H1 (cell line): ENCODE data around the gene CDKN2B-AS1. TPM values are rescaled to one million over a fixed set of nuclear protein-coding genes. Genes with fewer than 3 reads are reported as not detected.

Experiments
- CTCF ChIA-PET: fragments of 300-600 bp; sonication (Branson Sonifier 250); formaldehyde crosslinking; loops from one replicate; lab custom pipeline; 2021; ENCODE audit not compliant: partially characterized antibody; lab: Charles Lee
- POLR2A ChIA-PET: fragments of 300-600 bp; sonication (Branson Sonifier 250); formaldehyde crosslinking; loops from one replicate; lab custom pipeline; 2021; ENCODE audit warnings: inconsistent platforms; ENCODE audit not compliant: partially characterized antibody; lab: Charles Lee
- DNase-seq, 2 experiments: peaks; one replicate each; pipeline versions ENCODE4 v3.0.0 to v3.0.0-alpha.2; 2010 to 2022; ENCODE audit warnings: low spot score in 2 of 2, low read depth in 1 of 2, mixed read lengths in 1 of 2
- FAIRE-seq: peaks from 2 replicates; lab custom pipeline; 2011; peaks lifted over from hg19 to GRCh38; lab: Jason Lieb, UNC
- H2AFZ ChIP-seq: 2 replicates; pipeline ENCODE4 v1.8.1; 2012; ENCODE audit warnings: low read length, inconsistent platforms
- H2AK5ac ChIP-seq: 2 replicates; pipeline ENCODE4 v1.6.1; 2013; ENCODE audit warnings: low read depth, low read length
- H2BK120ac ChIP-seq: replicated peaks from 2 replicates; pipeline ENCODE3; 2013; ENCODE audit warnings: low read depth, low read length, inconsistent platforms
- H2BK12ac ChIP-seq: 2 replicates; pipeline ENCODE4 v1.6.1; 2013; ENCODE audit warnings: low read depth, low read length
- H2BK15ac ChIP-seq: 2 replicates; pipeline ENCODE4 v1.6.1; 2013; ENCODE audit warnings: low read length
- H2BK20ac ChIP-seq: 2 replicates; pipeline ENCODE4 v1.6.1; 2013; ENCODE audit warnings: low read length
- H2BK5ac ChIP-seq: 2 replicates; pipeline ENCODE4 v1.6.1; 2013; ENCODE audit warnings: low read depth, low read length
- H3K14ac ChIP-seq: 2 replicates; pipeline ENCODE4 v1.6.1; 2013; ENCODE audit warnings: inconsistent platforms; ENCODE audit not compliant: insufficient read length
- H3K18ac ChIP-seq: 2 replicates; pipeline ENCODE4 v1.6.1; 2013; ENCODE audit warnings: low read length; ENCODE audit errors: extremely low read depth
- H3K23ac ChIP-seq: 2 replicates; pipeline ENCODE4 v1.6.1; 2013; ENCODE audit warnings: inconsistent platforms; ENCODE audit not compliant: insufficient read length
- H3K23me2 ChIP-seq: 2 replicates; pipeline ENCODE4 v1.6.1; 2013; ENCODE audit warnings: low read depth, low read length
- H3K27ac ChIP-seq: 2 replicates; pipeline ENCODE4 v1.6.1; 2011; ENCODE audit warnings: low read depth, low read length, inconsistent platforms
- H3K27me3 ChIP-seq, 4 experiments: replicated peaks in 1 of 4; 1 replicate in 1 of 4; 2 replicates in 3 of 4; pipeline versions ENCODE4 v1.6.1 to v1.8.1; 2011 to 2013; ENCODE audit warnings: low read length in 3 of 4, mild to moderate bottlenecking in 3 of 4, inconsistent platforms in 2 of 4, mixed read lengths in 2 of 4, moderate library complexity in 1 of 4; ENCODE audit not compliant: control insufficient read depth in 3 of 4, insufficient read depth in 3 of 4; ENCODE audit errors: extremely low read depth in 1 of 4
- H3K36me3 ChIP-seq, 4 experiments: 2 replicates each; pipeline versions ENCODE4 v1.6.1 to v1.8.1; 2011 to 2013; ENCODE audit warnings: mild to moderate bottlenecking in 4 of 4, low read length in 3 of 4, moderate library complexity in 2 of 4, control low read depth in 1 of 4, inconsistent platforms in 1 of 4; ENCODE audit not compliant: insufficient read depth in 4 of 4, control insufficient read depth in 2 of 4
- H3K4ac ChIP-seq: replicated peaks from 2 replicates; pipeline ENCODE3; 2013; ENCODE audit warnings: low read length, low read depth, mixed read lengths, inconsistent platforms; ENCODE audit not compliant: insufficient read length
- H3K4me1 ChIP-seq, 4 experiments: replicated peaks in 1 of 4; 1 replicate in 1 of 4; 2 replicates in 3 of 4; pipeline versions ENCODE4 v1.6.1 to v1.8.1; 2011 to 2013; ENCODE audit warnings: low read length in 3 of 4, inconsistent platforms in 2 of 4, mixed read lengths in 1 of 4; ENCODE audit not compliant: insufficient read depth in 4 of 4, control insufficient read depth in 3 of 4
- H3K4me2 ChIP-seq, 2 experiments: 2 replicates each; pipeline versions ENCODE4 v1.6.1 to v1.8.1; 2011 to 2013; ENCODE audit warnings: low read depth in 2 of 2, low read length in 2 of 2, control low read depth in 1 of 2, inconsistent platforms in 1 of 2, mild to moderate bottlenecking in 1 of 2; ENCODE audit not compliant: insufficient read depth in 1 of 2
- H3K4me3 ChIP-seq, 4 experiments: fragments of 200-600, 300-600 bp in 1 of 4; sonication (generic), shearing (Covaris generic), sonication (Bioruptor Twin) in 1 of 4; 2 replicates each; pipeline versions ENCODE4 v1.5.1 to v1.8.1; 2011 to 2016; ENCODE audit warnings: low read length in 4 of 4, low read depth in 3 of 4, control low read depth in 2 of 4, inconsistent platforms in 2 of 4, mild to moderate bottlenecking in 2 of 4, mixed read lengths in 1 of 4, moderate library complexity in 1 of 4; ENCODE audit not compliant: insufficient read depth in 2 of 4; ENCODE audit errors: extremely low read depth in 1 of 4
- H3K56ac ChIP-seq: replicated peaks from 2 replicates; pipeline ENCODE3; 2013; ENCODE audit warnings: low read depth, mild to moderate bottlenecking, mixed read lengths, low read length, inconsistent platforms; ENCODE audit not compliant: insufficient read length
- H3K79me1 ChIP-seq: 2 replicates; pipeline ENCODE4 v1.6.1; 2013; ENCODE audit warnings: low read depth, low read length, control low read depth
- H3K79me2 ChIP-seq, 2 experiments: 2 replicates each; pipeline versions ENCODE4 v1.6.1 to v1.8.1; 2012 to 2013; ENCODE audit warnings: low read length in 2 of 2, mild to moderate bottlenecking in 2 of 2, inconsistent platforms in 1 of 2; ENCODE audit not compliant: insufficient read depth in 2 of 2, control insufficient read depth in 1 of 2
- H3K9ac ChIP-seq, 4 experiments: replicated peaks in 1 of 4; 1 replicate in 1 of 4; 2 replicates in 3 of 4; pipeline versions ENCODE4 v1.6.1 to v1.8.1; 2011 to 2013; ENCODE audit warnings: low read depth in 3 of 4, low read length in 3 of 4, control low read depth in 2 of 4, mild to moderate bottlenecking in 2 of 4, moderate library complexity in 2 of 4, inconsistent platforms in 1 of 4; ENCODE audit errors: extremely low read depth in 1 of 4
- H3K9me3 ChIP-seq, 2 experiments: 2 replicates each; pipeline versions ENCODE4 v1.6.1 to v1.8.1; 2012 to 2013; ENCODE audit warnings: mild to moderate bottlenecking in 2 of 2, moderate library complexity in 2 of 2, control low read depth in 1 of 2, inconsistent platforms in 1 of 2, low read depth in 1 of 2, low read length in 1 of 2, mixed read lengths in 1 of 2; ENCODE audit not compliant: insufficient read depth in 2 of 2
- H4K20me1 ChIP-seq, 2 experiments: replicated peaks in 1 of 2; 2 replicates each; pipeline versions ENCODE3 to v1.8.1; 2011 to 2013; ENCODE audit warnings: inconsistent platforms in 2 of 2, low read length in 2 of 2, mild to moderate bottlenecking in 1 of 2; ENCODE audit not compliant: insufficient read depth in 2 of 2, control insufficient read depth in 1 of 2
- H4K5ac ChIP-seq: 2 replicates; pipeline ENCODE4 v1.6.1; 2013; ENCODE audit warnings: low read length, low read depth, mixed read lengths, inconsistent platforms; ENCODE audit not compliant: insufficient read length
- H4K8ac ChIP-seq: 2 replicates; pipeline ENCODE4 v1.8.0; 2013; ENCODE audit warnings: mild to moderate bottlenecking, moderate library complexity, low read length, inconsistent platforms; ENCODE audit not compliant: insufficient read depth; ENCODE audit errors: extremely low read depth
- H4K91ac ChIP-seq: replicated peaks from 2 replicates; pipeline ENCODE3; 2013; ENCODE audit warnings: low read length, mixed read lengths, inconsistent platforms; ENCODE audit not compliant: insufficient read length
- BACH1 ChIP-seq: IDR thresholded peaks from 2 replicates; pipeline ENCODE4 v1.6.1; 2012; ENCODE audit warnings: low read length, improper control_type of control experiment
- CBX8 ChIP-seq: fragments of 300-800, 300-1000 bp; sonication (generic); IDR thresholded peaks from 2 replicates; pipeline ENCODE4 v1.7.1; 2016; ENCODE audit warnings: low read depth, low read length, borderline replicate concordance
- CEBPB ChIP-seq: IDR thresholded peaks from 2 replicates; pipeline ENCODE4 v1.6.1; 2012; ENCODE audit warnings: low read depth, low read length
- CHD1 ChIP-seq: IDR thresholded peaks from 2 replicates; pipeline ENCODE4 v1.6.1; 2012; ENCODE audit warnings: low read depth, low read length, improper control_type of control experiment
- GABPA ChIP-seq: IDR thresholded peaks from 2 replicates; pipeline ENCODE4 v1.6.1; 2011; ENCODE audit warnings: mild to moderate bottlenecking, low read length, moderate library complexity, borderline replicate concordance; ENCODE audit not compliant: insufficient read depth
- GTF2F1 ChIP-seq: IDR thresholded peaks from 2 replicates; pipeline ENCODE4 v1.6.1; 2012; ENCODE audit warnings: low read depth, low read length, improper control_type of control experiment, borderline replicate concordance
- MAFK ChIP-seq: IDR thresholded peaks from 2 replicates; pipeline ENCODE4 v1.6.1; 2012; ENCODE audit warnings: low read depth, mild to moderate bottlenecking, improper control_type of control experiment, low read length
- NANOG ChIP-seq: IDR thresholded peaks from 2 replicates; pipeline ENCODE4 v1.6.1; 2011; ENCODE audit warnings: low read length, low read depth, mild to moderate bottlenecking, inconsistent platforms; ENCODE audit not compliant: insufficient read depth, poor library complexity, severe bottlenecking
- NRF1 ChIP-seq: IDR thresholded peaks from 2 replicates; pipeline ENCODE4 v1.6.1; 2011; ENCODE audit warnings: mild to moderate bottlenecking, low read depth, low read length, improper control_type of control experiment
- POU5F1 ChIP-seq: IDR thresholded peaks from 2 replicates; pipeline ENCODE4 v1.6.1; 2011; ENCODE audit warnings: low read depth, mild to moderate bottlenecking, low read length, moderate library complexity
- SAP30 ChIP-seq: fragments of 300-600 bp; sonication (generic); IDR thresholded peaks from 2 replicates; pipeline ENCODE4 v1.7.1; 2012; ENCODE audit warnings: low read length, moderate library complexity, mild to moderate bottlenecking, inconsistent platforms; ENCODE audit not compliant: insufficient read depth, insufficient replicate concordance
- SP1 ChIP-seq: IDR thresholded peaks from 2 replicates; pipeline ENCODE4 v1.6.1; 2011; ENCODE audit warnings: low read depth, low read length
- SP4 ChIP-seq: IDR thresholded peaks from 2 replicates; pipeline ENCODE4 v1.6.1; 2012; ENCODE audit warnings: low read length, inconsistent platforms
- TEAD4 ChIP-seq: IDR thresholded peaks from 2 replicates; pipeline ENCODE4 v1.6.1; 2012; ENCODE audit warnings: low read depth, low read length, inconsistent platforms, mixed read lengths
- polyA plus RNA-seq, 7 experiments: library from polyadenylated mRNA; depleted of rRNA in 3 of 7; stranded (reverse) in 5 of 7; unstranded in 2 of 7; fragments of >200 nt in 5 of 7; fragments of 200-250 nt in 2 of 7; gene quantifications; 1 replicate in 5 of 7; 2 replicates in 1 of 7; 4 replicates in 1 of 7; pipeline versions ENCODE4 v1.2.1 to v1.2.3, GENCODE V29; 2011 to 2013; ENCODE audit warnings: missing spikeins in 2 of 7, mixed read lengths in 2 of 7
- total RNA-seq: library from RNA; stranded (reverse); fragmentation: NEBNext Ultra II Directional; extraction: Animal tissue kit (Norgen Biotek cat#: 25700); gene quantifications from 2 replicates; pipeline ENCODE4 v1.2.1, GENCODE V29; 2021
- TF ChIP-seq, protein P1 (sequence below): IDR thresholded peaks from 2 replicates; pipeline ENCODE4 v1.6.1; 2012; ENCODE audit warnings: low read length, inconsistent platforms

Gene CDKN2B-AS1
- total and polyA plus RNA-seq, 2 of the 8 experiments (the other 6 are each of a cell fraction or from before 2014, with no cell fraction given), result not detected

DNA sequence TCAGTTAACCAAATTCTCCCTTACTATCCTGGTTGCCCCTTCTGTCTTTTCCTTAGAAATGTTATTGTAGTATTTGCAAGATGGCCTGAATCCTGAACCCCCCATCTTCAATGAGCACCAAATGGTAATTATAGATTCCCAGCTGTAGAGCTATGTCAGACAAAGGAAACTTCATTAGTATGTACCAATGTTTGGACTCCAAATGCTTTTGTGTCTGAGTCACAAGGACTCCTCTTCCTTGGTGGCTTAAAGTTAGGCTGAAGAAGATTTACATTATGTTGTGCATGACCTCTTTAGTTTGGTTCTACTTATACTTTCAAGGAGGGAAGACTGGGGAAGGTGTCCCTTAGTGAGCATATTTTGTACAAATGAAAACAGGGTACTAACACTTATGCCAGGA, 120.4 kb downstream of the CDKN2B-AS1 start:
- no peaks in the 10 kb centered on the region for H3K79me2 ChIP-seq
- H3K27ac ChIP-seq, result no peak overlapping the region
- no peak overlapping the region for H2BK5ac ChIP-seq
- no peak overlapping the region for H3K4me2 ChIP-seq
- no peaks in the 10 kb centered on the region for H3K79me1 ChIP-seq
- no peaks in the 10 kb centered on the region for H3K9me3 ChIP-seq
- FAIRE-seq, result no peak
- no peaks in the 10 kb centered on the region; a peak in 1 of 7 replicates for H3K27me3 ChIP-seq
- H2BK15ac ChIP-seq, result no peak overlapping the region
- H4K91ac ChIP-seq, result no peak overlapping the region
- no peak overlapping the region for H2AK5ac ChIP-seq
- no peak overlapping the region for H3K18ac ChIP-seq
- H3K4me3 ChIP-seq, result no peak overlapping the region
- H3K14ac ChIP-seq, result no peak overlapping the region
- H3K4me1 ChIP-seq, result peaks cover 2 to 8% (median 6%) of the 10 kb centered on the region in 4 experiments; a peak in 5 of 7 replicates
- no peaks in the 10 kb centered on the region for H4K20me1 ChIP-seq
- H3K9ac ChIP-seq, result no peak overlapping the region
- no peak overlapping the region for H2BK12ac ChIP-seq
- H2AFZ ChIP-seq, result no peak overlapping the region
- no peaks in the 10 kb centered on the region for H3K23me2 ChIP-seq
- H3K36me3 ChIP-seq, result no peaks in the 10 kb centered on the region
- CTCF ChIA-PET, result interaction anchor here (0.9 kb wide), 1 partner anchor 14 kb away, joined by 3 read pairs; no protein-coding TSS in a partner anchor
- H2BK120ac ChIP-seq, result no peak overlapping the region
- no peak overlapping the region for H4K5ac ChIP-seq
- H3K23ac ChIP-seq, result no peak overlapping the region
- POLR2A ChIA-PET, result no interaction called here
- no peak overlapping the region for H2BK20ac ChIP-seq
- no peak for DNase-seq
- no peak overlapping the region for H3K4ac ChIP-seq
- no peak overlapping the region for H4K8ac ChIP-seq
- H3K56ac ChIP-seq, result no peak overlapping the region
- TF ChIP-seq CHD1 (no peak), TEAD4 (no peak), BACH1 (no peak), NRF1 (no peak), CEBPB (no peak), SAP30 (no peak), POU5F1 (no peak), NANOG (no peak), CBX8 (no peak), GABPA (no peak), SP4 (no peak), MAFK (no peak), GTF2F1 (no peak), SP1 (no peak)
- TF ChIP-seq, protein P1, sequence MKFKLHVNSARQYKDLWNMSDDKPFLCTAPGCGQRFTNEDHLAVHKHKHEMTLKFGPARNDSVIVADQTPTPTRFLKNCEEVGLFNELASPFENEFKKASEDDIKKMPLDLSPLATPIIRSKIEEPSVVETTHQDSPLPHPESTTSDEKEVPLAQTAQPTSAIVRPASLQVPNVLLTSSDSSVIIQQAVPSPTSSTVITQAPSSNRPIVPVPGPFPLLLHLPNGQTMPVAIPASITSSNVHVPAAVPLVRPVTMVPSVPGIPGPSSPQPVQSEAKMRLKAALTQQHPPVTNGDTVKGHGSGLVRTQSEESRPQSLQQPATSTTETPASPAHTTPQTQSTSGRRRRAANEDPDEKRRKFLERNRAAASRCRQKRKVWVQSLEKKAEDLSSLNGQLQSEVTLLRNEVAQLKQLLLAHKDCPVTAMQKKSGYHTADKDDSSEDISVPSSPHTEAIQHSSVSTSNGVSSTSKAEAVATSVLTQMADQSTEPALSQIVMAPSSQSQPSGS, result no peak
